Measurements from ENCODE around the gene TET3. TPM values are rescaled to one million over a fixed set of nuclear protein-coding genes. Genes with fewer than 3 reads are reported as not detected.

Gene TET3
- polyA plus RNA-seq, 1 of the 3 experiments (the other 2 are of a cell fraction): 1.6 TPM

- TF ChIP-seq REST (IDR thresholded peaks at IDR 0.05; ENCODE audit: low read depth, low read length) (no peak), FOXM1 (IDR thresholded peaks at IDR 0.05; ENCODE audit: low read depth) (no peak)
Measured at GRCh38 chr2:74028741-74029140, 44.0 kb downstream of the TET3 start (continued).

GRCh38 chr2:74029714-74030397, 45.1 kb downstream of the TET3 start:
- Histone ChIP-seq H3K27me3 (ENCODE audit: insufficient read depth) (no peaks in the 10 kb centered on the region), H3K9me3 (no peaks in the 10 kb centered on the region), H3K36me3 (replicated peaks in 1 of 2; ENCODE audit: control insufficient read depth in 1 of 2, insufficient read depth in 2 of 2, low read length in 1 of 2) (no peaks in the 10 kb centered on the region), H3K4me3 (ENCODE audit: low read depth in 2 of 2, low read length in 1 of 2) (no peak overlapping the region), H3K9me2 (no peaks in the 10 kb centered on the region), H4K20me1 (ENCODE audit: insufficient read depth) (0 out of 2 replicates have a peak, but pooled peaks cover 5% of the 10 kb centered on the region), H3F3A (replicated peaks; ENCODE audit: insufficient read depth) (no peaks in the 10 kb centered on the region), H3K27ac (ENCODE audit: low read depth in 2 of 2, low read length in 1 of 2) (no peak overlapping the region), H3K4me1 (ENCODE audit: control insufficient read depth in 1 of 2, insufficient read depth in 2 of 2, low read depth in 1 of 2, low read length in 1 of 2) (peaks cover 0 to 22% of the 10 kb centered on the region in 2 experiments; a peak in 2 of 4 replicates), H3K79me2 (ENCODE audit: insufficient read depth) (no peaks in the 10 kb centered on the region; the same call in none of the 2 replicates), H3K9ac (no peak overlapping the region), H2AFZ (ENCODE audit: low read depth) (no peak overlapping the region), H3K4me2 (no peak overlapping the region)
- ChIA-PET POLR2A (interaction anchor here (0.9 kb wide), 1 partner anchor 9 kb away, joined by 3 read pairs; no protein-coding TSS in a partner anchor), CTCF (interaction anchor here (0.9 kb wide), 1 partner anchor 206 kb away, joined by 3 read pairs; no protein-coding TSS in a partner anchor)
- TF ChIP-seq FOSL2 (IDR thresholded peaks at IDR 0.05; ENCODE audit: borderline replicate concordance, low read depth) (no peak), CHD2 (IDR thresholded peaks at IDR 0.05; ENCODE audit: low read length, partially characterized antibody) (no peak), GABPA (IDR thresholded peaks at IDR 0.05; ENCODE audit: low read depth) (no peak), USF1 (IDR thresholded peaks at IDR 0.05; ENCODE audit: borderline replicate concordance, low read depth) (no peak), EZH2phosphoT487 (IDR thresholded peaks at IDR 0.05; ENCODE audit: borderline replicate concordance, low read depth) (no peak), RFX5 (IDR thresholded peaks at IDR 0.05; ENCODE audit: low read length) (no peak), TCF12 (IDR thresholded peaks at IDR 0.05) (no peak)
- no peak for DNase-seq
- 85% methylated on average over 2 of the region's 2 CpGs for WGBS (ENCODE audit: low lambda C conversion rate)

- Histone ChIP-seq H3K4me1 (ENCODE audit: control insufficient read depth in 1 of 2, insufficient read depth in 2 of 2, low read depth in 1 of 2, low read length in 1 of 2) (peaks cover 0 to 22% of the 10 kb centered on the region in 2 experiments; a peak in 2 of 4 replicates), H3K27ac (ENCODE audit: low read depth in 2 of 2, low read length in 1 of 2) (no peak overlapping the region), H3K27me3 (ENCODE audit: insufficient read depth) (no peaks in the 10 kb centered on the region), H2AFZ (ENCODE audit: low read depth) (no peak overlapping the region), H3K4me3 (ENCODE audit: low read depth in 2 of 2, low read length in 1 of 2) (no peak overlapping the region), H4K20me1 (ENCODE audit: insufficient read depth) (0 out of 2 replicates have a peak, but pooled peaks cover 5% of the 10 kb centered on the region), H3K79me2 (ENCODE audit: insufficient read depth) (no peaks in the 10 kb centered on the region; the same call in none of the 2 replicates), H3K9me2 (no peaks in the 10 kb centered on the region), H3K9ac (no peak overlapping the region), H3K36me3 (replicated peaks in 1 of 2; ENCODE audit: control insufficient read depth in 1 of 2, insufficient read depth in 2 of 2, low read length in 1 of 2) (no peaks in the 10 kb centered on the region), H3K4me2 (no peak overlapping the region), H3F3A (replicated peaks; ENCODE audit: insufficient read depth) (no peaks in the 10 kb centered on the region), H3K9me3 (no peaks in the 10 kb centered on the region)
- no peak for DNase-seq
- TF ChIP-seq ZBTB33 (IDR thresholded peaks at IDR 0.05; ENCODE audit: borderline replicate concordance, low read depth) (no peak), NRF1 (IDR thresholded peaks at IDR 0.05; ENCODE audit: low read depth, low read length) (no peak), GATA2 (CRISPR knock-in tag; IDR thresholded peaks at IDR 0.05) (no peak), JUND (IDR thresholded peaks at IDR 0.05) (no peak), RFX5 (IDR thresholded peaks at IDR 0.05; ENCODE audit: low read length) (no peak), FOSL2 (IDR thresholded peaks at IDR 0.05; ENCODE audit: borderline replicate concordance, low read depth) (no peak), MXI1 (IDR thresholded peaks at IDR 0.05; ENCODE audit: low read depth, low read length) (no peak), IRF3 (IDR thresholded peaks at IDR 0.05; ENCODE audit: low read depth, low read length) (no peak), EZH2phosphoT487 (IDR thresholded peaks at IDR 0.05; ENCODE audit: borderline replicate concordance, low read depth) (no peak)
- CTCF ChIA-PET: interaction anchor here (1.7 kb wide), 1 partner anchor 15 kb away, joined by 4 read pairs; no protein-coding TSS in a partner anchor
- WGBS (ENCODE audit: low lambda C conversion rate): 84% methylated on average over 7 of the region's 8 CpGs
- POLR2A ChIA-PET: no interaction called here
Measured at GRCh38 chr2:74031221-74031620, 46.5 kb downstream of the TET3 start.
